ENCODE measurements around the gene LUZP2.

GRCh38 chr11:24949406-24949805 is 452.6 kb downstream of the LUZP2 start:
- TF ChIP-seq CTCF (IDR thresholded peaks at IDR 0.05; ENCODE audit: low read depth, low read length, poor library complexity, severe bottlenecking) (no peak), EZH2phosphoT487 (IDR thresholded peaks at IDR 0.05; ENCODE audit: borderline replicate concordance, low read length) (no peak)

All from DOHH2 (cell line).